Measurements from ENCODE around the gene UGT1A6.

UGT1A6 gene

GRCh38 chr2:233702238-233702637 is 9.5 kb downstream of the UGT1A6 start:
- H3K9ac ChIP-seq, result no peak overlapping the region
- H3K4me3 ChIP-seq (ENCODE audit: low read depth, low read length), result no peak overlapping the region
- H3K9me3 ChIP-seq (ENCODE audit: control insufficient read depth, low read length), result no peaks in the 10 kb centered on the region
- no peak overlapping the region for H3K4me2 ChIP-seq (ENCODE audit: low read length)
- no peaks in the 10 kb centered on the region for H3K27me3 ChIP-seq (ENCODE audit: control insufficient read depth, insufficient read depth, low read length)
- no peaks in the 10 kb centered on the region for H3K79me2 ChIP-seq
- H2AFZ ChIP-seq, result no peak overlapping the region
- no peak for TF ChIP-seq CTCF (IDR thresholded peaks at IDR 0.05)
- no peaks in the 10 kb centered on the region for H3K36me3 ChIP-seq (ENCODE audit: control insufficient read depth, insufficient read depth, low read length)
- H3K27ac ChIP-seq, result no peak overlapping the region
- peaks cover 5% of the 10 kb centered on the region for H3K4me1 ChIP-seq

- H3K27ac ChIP-seq, result no peak overlapping the region
- peak overlapping the region; percentile 18 for H3K4me2 ChIP-seq (ENCODE audit: low read length)
- no peak overlapping the region for H3K9ac ChIP-seq
- H3K4me1 ChIP-seq, result no peaks in the 10 kb centered on the region
- H3K36me3 ChIP-seq (ENCODE audit: control insufficient read depth, insufficient read depth, low read length), result no peaks in the 10 kb centered on the region
- no peaks in the 10 kb centered on the region for H3K79me2 ChIP-seq
- H3K27me3 ChIP-seq (ENCODE audit: control insufficient read depth, insufficient read depth, low read length), result no peaks in the 10 kb centered on the region
- H3K4me3 ChIP-seq (ENCODE audit: low read depth, low read length), result no peak overlapping the region
- no peak for TF ChIP-seq CTCF (IDR thresholded peaks at IDR 0.05)
- no peaks in the 10 kb centered on the region for H3K9me3 ChIP-seq (ENCODE audit: control insufficient read depth, low read length)
- no peak overlapping the region for H2AFZ ChIP-seq
Observed at GRCh38 chr2:233705911-233706506, 13.3 kb downstream of the UGT1A6 start.

GRCh38 chr2:233706720-233707119 is 14.0 kb downstream of the UGT1A6 start:
- Histone ChIP-seq H2AFZ (no peak overlapping the region), H3K4me3 (ENCODE audit: low read depth, low read length) (no peak overlapping the region), H3K36me3 (ENCODE audit: control insufficient read depth, insufficient read depth, low read length) (no peaks in the 10 kb centered on the region), H3K9me3 (ENCODE audit: control insufficient read depth, low read length) (no peaks in the 10 kb centered on the region), H3K9ac (no peak overlapping the region), H3K27ac (no peak overlapping the region), H3K4me2 (ENCODE audit: low read length) (peak overlapping the region; percentile 18), H3K79me2 (no peaks in the 10 kb centered on the region), H3K27me3 (ENCODE audit: control insufficient read depth, insufficient read depth, low read length) (no peaks in the 10 kb centered on the region), H3K4me1 (no peaks in the 10 kb centered on the region)
- no peak for TF ChIP-seq CTCF (IDR thresholded peaks at IDR 0.05)

- Histone ChIP-seq H3K27me3 (ENCODE audit: control insufficient read depth, insufficient read depth, low read length) (no peaks in the 10 kb centered on the region), H3K9me3 (ENCODE audit: control insufficient read depth, low read length) (no peaks in the 10 kb centered on the region), H3K4me2 (ENCODE audit: low read length) (no peak overlapping the region), H3K9ac (no peak overlapping the region), H3K4me1 (no peaks in the 10 kb centered on the region), H3K36me3 (ENCODE audit: control insufficient read depth, insufficient read depth, low read length) (no peaks in the 10 kb centered on the region), H3K79me2 (no peaks in the 10 kb centered on the region), H3K27ac (no peak overlapping the region), H2AFZ (no peak overlapping the region), H3K4me3 (ENCODE audit: low read depth, low read length) (no peak overlapping the region)
- no peak for TF ChIP-seq CTCF (IDR thresholded peaks at IDR 0.05)
Observed at GRCh38 chr2:233707940-233708644, 15.4 kb downstream of the UGT1A6 start.

GRCh38 chr2:233708942-233709341 is 16.3 kb downstream of the UGT1A6 start:
- H3K4me3 ChIP-seq (ENCODE audit: low read depth, low read length), result no peak overlapping the region
- H3K4me1 ChIP-seq, result no peaks in the 10 kb centered on the region
- H3K9ac ChIP-seq, result no peak overlapping the region
- H3K27ac ChIP-seq, result no peak overlapping the region
- TF ChIP-seq CTCF (IDR thresholded peaks at IDR 0.05), result no peak
- no peak overlapping the region for H3K4me2 ChIP-seq (ENCODE audit: low read length)
- H3K9me3 ChIP-seq (ENCODE audit: control insufficient read depth, low read length), result no peaks in the 10 kb centered on the region
- no peaks in the 10 kb centered on the region for H3K79me2 ChIP-seq
- H3K36me3 ChIP-seq (ENCODE audit: control insufficient read depth, insufficient read depth, low read length), result no peaks in the 10 kb centered on the region
- no peak overlapping the region for H2AFZ ChIP-seq
- no peaks in the 10 kb centered on the region for H3K27me3 ChIP-seq (ENCODE audit: control insufficient read depth, insufficient read depth, low read length)
